GM12878 (cell line): ENCODE results near the gene HES2. TPM values are rescaled to one million over a fixed set of nuclear protein-coding genes. Genes with fewer than 3 reads are reported as not detected.

Experiments
- ATAC-seq: fragments of 200-7000 bp; cut with Tn5 transposase; 3 replicates; pipeline ENCODE4 v1.9.1; 2020; ENCODE audit warnings: mild to moderate bottlenecking, moderate library complexity
- BruUV-seq: library from RNA; stranded (reverse); fragments of 400-500 nt; replicated peaks from 2 replicates; lab custom pipeline; 2021; lab: Mats Ljungman, UMichigan
- CTCF ChIA-PET: fragments of 300-600 bp; sonication (Branson Sonifier 250); formaldehyde crosslinking; extraction: SDS; loops from one replicate; lab custom pipeline; 2021; ENCODE audit warnings: inconsistent platforms; lab: Yijun Ruan, JAX
- POLR2A ChIA-PET: fragments of 350-600 bp; formaldehyde crosslinking; extraction: SDS; loops from one replicate; lab custom pipeline; 2021; ENCODE audit warnings: inconsistent platforms; lab: Charles Lee
- RAD21 ChIA-PET: fragments of 300-600 bp; sonication (Branson Sonifier 250); formaldehyde crosslinking; loops from one replicate; lab custom pipeline; 2023; ENCODE audit warnings: antibody characterized with exemption; ENCODE audit not compliant: unreplicated experiment; lab: Charles Lee
- SMC1A ChIA-PET: fragments of 300-600 bp; sonication (Branson Sonifier 250); formaldehyde crosslinking; loops from one replicate; lab custom pipeline; 2023; ENCODE audit not compliant: unreplicated experiment, uncharacterized antibody; lab: Charles Lee
- DNase-seq: peaks from one replicate; pipeline ENCODE4 v3.0.0-alpha.2; 2011; ENCODE audit warnings: low read depth, low spot score
- FAIRE-seq: peaks from 3 replicates; lab custom pipeline; 2011; peaks lifted over from hg19 to GRCh38; lab: Jason Lieb, UNC
- H2AFZ ChIP-seq: 2 replicates; pipeline ENCODE4 v1.6.0; 2011; ENCODE audit warnings: low read depth, low read length, control low read depth; ENCODE audit not compliant: control insufficient read depth
- H3K27ac ChIP-seq: 2 replicates; pipeline ENCODE4 v1.5.1; 2011; ENCODE audit warnings: control low read depth; ENCODE audit not compliant: control insufficient read depth, insufficient read depth
- H3K27me3 ChIP-seq, 2 experiments: replicated peaks in 1 of 2; 2 replicates each; pipeline versions ENCODE4 v1.6.0 to v1.6.1; 2011; ENCODE audit warnings: low read length in 1 of 2; ENCODE audit not compliant: control insufficient read depth in 2 of 2, insufficient read depth in 2 of 2
- H3K36me3 ChIP-seq, 2 experiments: 2 replicates each; pipeline ENCODE4 v1.5.1; 2011; ENCODE audit warnings: low read length in 1 of 2; ENCODE audit not compliant: control insufficient read depth in 2 of 2, insufficient read depth in 2 of 2
- H3K4me1 ChIP-seq: 2 replicates; pipeline ENCODE4 v1.6.1; 2011; ENCODE audit warnings: mild to moderate bottlenecking, low read length, moderate library complexity, mixed read lengths; ENCODE audit not compliant: control insufficient read depth, insufficient read depth
- H3K4me2 ChIP-seq: 2 replicates; pipeline ENCODE4 v1.6.0; 2011; ENCODE audit warnings: control low read depth; ENCODE audit not compliant: control insufficient read depth, insufficient read depth
- H3K4me3 ChIP-seq: fragments of 200-600 bp; sonication (generic); 2 replicates; pipeline ENCODE4 v1.5.1; 2016
- H3K79me2 ChIP-seq: 2 replicates; pipeline ENCODE4 v1.6.0; 2011; ENCODE audit warnings: low read length; ENCODE audit not compliant: control insufficient read depth, insufficient read depth
- H3K9ac ChIP-seq: 2 replicates; pipeline ENCODE4 v1.8.0; 2011; ENCODE audit warnings: low read length, control low read depth, mixed read lengths; ENCODE audit not compliant: control insufficient read depth, insufficient read depth
- H3K9me3 ChIP-seq: replicated peaks from 3 replicates; pipeline ENCODE4 v1.5.1; 2011; ENCODE audit warnings: mild to moderate bottlenecking, low read length; ENCODE audit not compliant: control insufficient read depth, insufficient read depth
- H4K20me1 ChIP-seq: 2 replicates; pipeline ENCODE4 v1.6.0; 2011; ENCODE audit not compliant: control insufficient read depth, insufficient read depth
- ATF2 ChIP-seq: IDR thresholded peaks from 2 replicates; pipeline ENCODE4 v1.6.1; 2012; ENCODE audit warnings: low read length, inconsistent platforms
- BMI1 ChIP-seq: fragments of 450-650 bp; IDR thresholded peaks from 2 replicates; pipeline ENCODE4 v1.6.1; 2016; ENCODE audit warnings: mild to moderate bottlenecking, moderate library complexity, borderline replicate concordance
- CBFB ChIP-seq: IDR thresholded peaks from 2 replicates; pipeline ENCODE4 v1.6.1; 2016; ENCODE audit warnings: antibody characterized with exemption, low read depth
- CREB1 ChIP-seq: IDR thresholded peaks from 2 replicates; pipeline ENCODE4 v1.6.1; 2012; ENCODE audit warnings: low read depth, mild to moderate bottlenecking, inconsistent platforms
- DPF2 ChIP-seq: fragments of 450-650 bp; IDR thresholded peaks from 2 replicates; pipeline ENCODE4 v1.6.1; 2017; ENCODE audit warnings: mild to moderate bottlenecking
- EZH2 ChIP-seq: IDR thresholded peaks from 2 replicates; pipeline ENCODE4 v1.6.1; 2012; ENCODE audit warnings: low read depth, mild to moderate bottlenecking, control low read depth, inconsistent platforms, low read length, borderline replicate concordance; ENCODE audit not compliant: control insufficient read depth
- MYB ChIP-seq: fragments of 150-350 bp; IDR thresholded peaks from 2 replicates; pipeline ENCODE4 v1.6.1; 2014; ENCODE audit warnings: mild to moderate bottlenecking, low read depth, low read length, borderline replicate concordance
- NFYA ChIP-seq: IDR thresholded peaks from 2 replicates; pipeline ENCODE4 v1.6.1; 2011; ENCODE audit warnings: low read depth, mild to moderate bottlenecking, low read length, improper control_type of control experiment, borderline replicate concordance
- RB1 ChIP-seq: fragments of 450-650 bp; formaldehyde crosslinking; IDR thresholded peaks from 2 replicates; pipeline ENCODE4 v1.6.1; 2017; ENCODE audit warnings: mild to moderate bottlenecking, borderline replicate concordance
- TCF12 ChIP-seq: IDR thresholded peaks from 2 replicates; pipeline ENCODE4 v1.6.1; 2011; ENCODE audit warnings: low read depth, mild to moderate bottlenecking, low read length
- ZSCAN29 ChIP-seq: fragments of 450-650 bp; IDR thresholded peaks from 2 replicates; pipeline ENCODE4 v1.6.1; 2017; ENCODE audit warnings: mild to moderate bottlenecking, moderate library complexity
- WGBS: methylation state at CpG from one replicate; pipeline ENCODE4 v1.1.6; 2016; ENCODE audit warnings: low lambda C conversion rate; ENCODE audit not compliant: insufficient replicate concordance, insufficient coverage; ENCODE audit errors: missing lambda C conversion rate; 5-methylcytosine and 5-hydroxymethylcytosine counted together
- in situ Hi-C: fragments of 300-500 bp; cut with MboI; formaldehyde crosslinking; loops from 9 replicates; pipeline ENCODE4 v1.14.3; 2018; ENCODE audit warnings: mixed read lengths
- intact Hi-C: fragments of 100-400 bp; cut with micrococcal nuclease; formaldehyde crosslinking; loops from one replicate; pipeline ENCODE4 v1.14.2; 2022; ENCODE audit not compliant: unreplicated experiment
- polyA plus RNA-seq, 11 experiments: library from polyadenylated mRNA; depleted of rRNA in 4 of 11; unstranded in 6 of 11; stranded (reverse) in 5 of 11; fragments of >200 nt; fragmentation: Nextera tagmentation in 4 of 11; fragmentation: Illumina TruSeq in 1 of 11; extraction: Ambion mirVana in 4 of 11; extraction: Trizol in 1 of 11; gene quantifications; 1 replicate in 1 of 11; 2 replicates in 10 of 11; pipeline versions ENCODE4 v1.2.1 to v1.2.3, GENCODE V29; 2011 to 2016; ENCODE audit warnings: inconsistent platforms in 2 of 11, missing spikeins in 2 of 11, low read depth in 1 of 11
- total RNA-seq, 4 experiments: library from RNA; depleted of rRNA in 3 of 4; stranded (reverse); fragments of >200 nt in 3 of 4; fragmentation: Illumina TruSeq in 1 of 4; extraction: Trizol in 1 of 4; gene quantifications; 2 replicates each; pipeline versions ENCODE4 v1.2.1 to v1.2.3, GENCODE V29; 2013 to 2021
- TF ChIP-seq, protein P1 (sequence below): fragments of 150-350 bp; IDR thresholded peaks from 2 replicates; pipeline ENCODE4 v1.6.1; 2014; ENCODE audit warnings: mild to moderate bottlenecking, low read depth, low read length
- TF ChIP-seq, protein P2 (sequence below): fragments of 450-650 bp; IDR thresholded peaks from 2 replicates; pipeline ENCODE4 v1.6.1; 2018; ENCODE audit warnings: borderline replicate concordance, mild to moderate bottlenecking; ENCODE audit not compliant: partially characterized antibody
- TF ChIP-seq, protein P3 (sequence below): fragments of 450-650 bp; IDR thresholded peaks from 2 replicates; pipeline ENCODE4 v1.6.1; 2017; ENCODE audit warnings: mild to moderate bottlenecking, moderate library complexity

Gene HES2
- total and polyA plus RNA-seq, 10 of the 15 experiments (the other 5 are each of a cell fraction or from before 2014, with no cell fraction given), result 0.13 to 2.0 (median 0.26) TPM

GRCh38 chr1:6401673-6402072 lies 18.0 kb downstream of the HES2 start (continued):
- TF ChIP-seq ATF2 (no peak), RB1 (no peak), CREB1 (no peak)
- TF ChIP-seq, protein P1, sequence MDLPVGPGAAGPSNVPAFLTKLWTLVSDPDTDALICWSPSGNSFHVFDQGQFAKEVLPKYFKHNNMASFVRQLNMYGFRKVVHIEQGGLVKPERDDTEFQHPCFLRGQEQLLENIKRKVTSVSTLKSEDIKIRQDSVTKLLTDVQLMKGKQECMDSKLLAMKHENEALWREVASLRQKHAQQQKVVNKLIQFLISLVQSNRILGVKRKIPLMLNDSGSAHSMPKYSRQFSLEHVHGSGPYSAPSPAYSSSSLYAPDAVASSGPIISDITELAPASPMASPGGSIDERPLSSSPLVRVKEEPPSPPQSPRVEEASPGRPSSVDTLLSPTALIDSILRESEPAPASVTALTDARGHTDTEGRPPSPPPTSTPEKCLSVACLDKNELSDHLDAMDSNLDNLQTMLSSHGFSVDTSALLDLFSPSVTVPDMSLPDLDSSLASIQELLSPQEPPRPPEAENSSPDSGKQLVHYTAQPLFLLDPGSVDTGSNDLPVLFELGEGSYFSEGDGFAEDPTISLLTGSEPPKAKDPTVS, result no peak
- TF ChIP-seq, protein P2, sequence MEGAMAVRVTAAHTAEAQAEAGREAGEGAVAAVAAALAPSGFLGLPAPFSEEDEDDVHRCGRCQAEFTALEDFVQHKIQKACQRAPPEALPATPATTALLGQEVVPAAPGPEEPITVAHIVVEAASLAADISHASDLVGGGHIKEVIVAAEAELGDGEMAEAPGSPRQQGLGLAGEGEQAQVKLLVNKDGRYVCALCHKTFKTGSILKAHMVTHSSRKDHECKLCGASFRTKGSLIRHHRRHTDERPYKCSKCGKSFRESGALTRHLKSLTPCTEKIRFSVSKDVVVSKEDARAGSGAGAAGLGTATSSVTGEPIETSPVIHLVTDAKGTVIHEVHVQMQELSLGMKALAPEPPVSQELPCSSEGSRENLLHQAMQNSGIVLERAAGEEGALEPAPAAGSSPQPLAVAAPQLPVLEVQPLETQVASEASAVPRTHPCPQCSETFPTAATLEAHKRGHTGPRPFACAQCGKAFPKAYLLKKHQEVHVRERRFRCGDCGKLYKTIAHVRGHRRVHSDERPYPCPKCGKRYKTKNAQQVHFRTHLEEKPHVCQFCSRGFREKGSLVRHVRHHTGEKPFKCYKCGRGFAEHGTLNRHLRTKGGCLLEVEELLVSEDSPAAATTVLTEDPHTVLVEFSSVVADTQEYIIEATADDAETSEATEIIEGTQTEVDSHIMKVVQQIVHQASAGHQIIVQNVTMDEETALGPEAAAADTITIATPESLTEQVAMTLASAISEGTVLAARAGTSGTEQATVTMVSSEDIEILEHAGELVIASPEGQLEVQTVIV, result no peak

- no peak overlapping the region for H2AFZ ChIP-seq
- ATAC-seq (no peak), FAIRE-seq (no peak), DNase-seq (no peak)
- SMC1A ChIA-PET, result interaction anchor here (1.0 to 2.1 kb wide), 2 partner anchors 15 to 37 kb away, joined by 3 to 8 read pairs; no protein-coding TSS in a partner anchor
- no peaks in the 10 kb centered on the region for H3K27me3 ChIP-seq
- RAD21 ChIA-PET, result interaction anchor here (1.3 kb wide), 1 partner anchor 153 kb away, joined by 3 read pairs; no protein-coding TSS in a partner anchor
- in situ Hi-C loops, result no loop called here
- intact Hi-C loops, result no loop called here
- H4K20me1 ChIP-seq, result no peaks in the 10 kb centered on the region
- H3K36me3 ChIP-seq, result no peaks in the 10 kb centered on the region
- H3K4me2 ChIP-seq, result no peak overlapping the region
- no peaks in the 10 kb centered on the region for H3K79me2 ChIP-seq
- no TSS peak for BruUV-seq
- WGBS, result 63% methylated on average over 3 of the region's 3 CpGs
- no peak overlapping the region for H3K27ac ChIP-seq
- POLR2A ChIA-PET, result no interaction called here
- no peak overlapping the region for H3K9ac ChIP-seq
- CTCF ChIA-PET, result interaction anchor here (1.3 to 21.2 kb wide), 4 partner anchors 39 to 153 kb away, joined by 3 to 276 read pairs (median 31); no protein-coding TSS in a partner anchor
- H3K4me1 ChIP-seq, result peaks cover 3% of the 10 kb centered on the region
- no peak overlapping the region for H3K4me3 ChIP-seq
- no peaks in the 10 kb centered on the region for H3K9me3 ChIP-seq
- TF ChIP-seq CBFB (no peak), ZSCAN29 (no peak), DPF2 (no peak), TCF12 (no peak), NFYA (no peak), BMI1 (no peak), MYB (no peak), EZH2 (no peak)
- TF ChIP-seq, protein P3, sequence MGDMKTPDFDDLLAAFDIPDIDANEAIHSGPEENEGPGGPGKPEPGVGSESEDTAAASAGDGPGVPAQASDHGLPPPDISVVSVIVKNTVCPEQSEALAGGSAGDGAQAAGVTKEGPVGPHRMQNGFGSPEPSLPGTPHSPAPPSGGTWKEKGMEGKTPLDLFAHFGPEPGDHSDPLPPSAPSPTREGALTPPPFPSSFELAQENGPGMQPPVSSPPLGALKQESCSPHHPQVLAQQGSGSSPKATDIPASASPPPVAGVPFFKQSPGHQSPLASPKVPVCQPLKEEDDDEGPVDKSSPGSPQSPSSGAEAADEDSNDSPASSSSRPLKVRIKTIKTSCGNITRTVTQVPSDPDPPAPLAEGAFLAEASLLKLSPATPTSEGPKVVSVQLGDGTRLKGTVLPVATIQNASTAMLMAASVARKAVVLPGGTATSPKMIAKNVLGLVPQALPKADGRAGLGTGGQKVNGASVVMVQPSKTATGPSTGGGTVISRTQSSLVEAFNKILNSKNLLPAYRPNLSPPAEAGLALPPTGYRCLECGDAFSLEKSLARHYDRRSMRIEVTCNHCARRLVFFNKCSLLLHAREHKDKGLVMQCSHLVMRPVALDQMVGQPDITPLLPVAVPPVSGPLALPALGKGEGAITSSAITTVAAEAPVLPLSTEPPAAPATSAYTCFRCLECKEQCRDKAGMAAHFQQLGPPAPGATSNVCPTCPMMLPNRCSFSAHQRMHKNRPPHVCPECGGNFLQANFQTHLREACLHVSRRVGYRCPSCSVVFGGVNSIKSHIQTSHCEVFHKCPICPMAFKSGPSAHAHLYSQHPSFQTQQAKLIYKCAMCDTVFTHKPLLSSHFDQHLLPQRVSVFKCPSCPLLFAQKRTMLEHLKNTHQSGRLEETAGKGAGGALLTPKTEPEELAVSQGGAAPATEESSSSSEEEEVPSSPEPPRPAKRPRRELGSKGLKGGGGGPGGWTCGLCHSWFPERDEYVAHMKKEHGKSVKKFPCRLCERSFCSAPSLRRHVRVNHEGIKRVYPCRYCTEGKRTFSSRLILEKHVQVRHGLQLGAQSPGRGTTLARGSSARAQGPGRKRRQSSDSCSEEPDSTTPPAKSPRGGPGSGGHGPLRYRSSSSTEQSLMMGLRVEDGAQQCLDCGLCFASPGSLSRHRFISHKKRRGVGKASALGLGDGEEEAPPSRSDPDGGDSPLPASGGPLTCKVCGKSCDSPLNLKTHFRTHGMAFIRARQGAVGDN, result no peak
These were observed 20.4 kb downstream of the HES2 start for GRCh38 chr1:6399294-6399693.
